PC-3 (cell line): ENCODE data around the gene DDOST. TPM values are rescaled to one million over a fixed set of nuclear protein-coding genes. Genes with fewer than 3 reads are reported as not detected.

Experiments
- ATAC-seq: fragments of 200-7000 bp; cut with Tn5 transposase; 2 replicates; pipeline ENCODE4 v1.9.1; 2020; ENCODE audit warnings: mild to moderate bottlenecking, moderate library complexity
- BruUV-seq: library from RNA; stranded (reverse); fragments of 400-500 nt; replicated peaks from 2 replicates; lab custom pipeline; 2021; lab: Mats Ljungman, UMichigan
- CTCF ChIA-PET: fragments of 300-600 bp; sonication (Branson Sonifier 250); formaldehyde crosslinking; loops from one replicate; lab custom pipeline; 2022; ENCODE audit warnings: antibody characterized with exemption; lab: Charles Lee
- POLR2A ChIA-PET: fragments of 300-600 bp; sonication (Branson Sonifier 250); formaldehyde crosslinking; loops from one replicate; lab custom pipeline; 2022; ENCODE audit warnings: antibody characterized with exemption; ENCODE audit not compliant: unreplicated experiment; lab: Charles Lee
- DNase-seq: peaks from one replicate; pipeline ENCODE4 v3.0.0-alpha.2; 2015
- H2AFZ ChIP-seq: fragments of 300-600 bp; sonication (generic); 2 replicates; pipeline ENCODE4 v1.6.0; 2016; ENCODE audit warnings: antibody characterized with exemption, low read length
- H3F3A ChIP-seq: fragments of 300-600 bp; sonication (generic); one replicate; pipeline ENCODE4 v1.6.0; 2017; ENCODE audit warnings: antibody characterized with exemption, low read length, control low read depth, mild to moderate bottlenecking; ENCODE audit not compliant: unreplicated experiment
- H3K27ac ChIP-seq: fragments of 300-600 bp; sonication (generic); 2 replicates; pipeline ENCODE4 v1.5.1; 2016; ENCODE audit warnings: mild to moderate bottlenecking, low read length
- H3K27me3 ChIP-seq: fragments of 300-600 bp; sonication (generic); 2 replicates; pipeline ENCODE4 v1.6.1; 2016; ENCODE audit warnings: low read length, mixed read lengths
- H3K36me3 ChIP-seq: fragments of 300-600 bp; sonication (generic); 2 replicates; pipeline ENCODE4 v1.6.1; 2016; ENCODE audit warnings: low read depth, mixed run types, low read length, mixed read lengths
- H3K4me1 ChIP-seq: fragments of 300-600 bp; sonication (generic); 2 replicates; pipeline ENCODE4 v1.5.1; 2016; ENCODE audit warnings: low read length; ENCODE audit not compliant: insufficient read depth
- H3K4me2 ChIP-seq: fragments of 300-600 bp; sonication (generic); 2 replicates; pipeline ENCODE4 v1.6.0; 2016; ENCODE audit warnings: low read length
- H3K4me3 ChIP-seq: fragments of 300-600 bp; sonication (generic); 2 replicates; pipeline ENCODE4 v1.5.1; 2016; ENCODE audit warnings: mild to moderate bottlenecking, low read length, mixed read lengths
- H3K79me2 ChIP-seq: fragments of 300-600 bp; sonication (generic); 2 replicates; pipeline ENCODE4 v1.6.1; 2017; ENCODE audit warnings: low read length, mixed read lengths
- H3K9ac ChIP-seq: fragments of 300-600 bp; sonication (generic); 2 replicates; pipeline ENCODE4 v1.6.0; 2016; ENCODE audit warnings: mild to moderate bottlenecking, low read length
- H3K9me2 ChIP-seq: fragments of 300-600 bp; sonication (generic); replicated peaks from 2 replicates; pipeline ENCODE4 v1.6.1; 2016; ENCODE audit warnings: mixed run types, low read length, mixed read lengths
- H3K9me3 ChIP-seq: fragments of 300-600 bp; sonication (generic); 2 replicates; pipeline ENCODE4 v1.6.1; 2016; ENCODE audit warnings: low read length, mixed read lengths
- H4K20me1 ChIP-seq: fragments of 300-600 bp; sonication (generic); 2 replicates; pipeline ENCODE4 v1.6.1; 2016; ENCODE audit warnings: low read length, mixed read lengths
- CTCF ChIP-seq: fragments of 300-600 bp; sonication (generic); conservative IDR thresholded peaks from 2 replicates; pipeline ENCODE4 v1.5.1; 2017; ENCODE audit warnings: antibody characterized with exemption, low read depth, mild to moderate bottlenecking, low read length
- EZH2 ChIP-seq: fragments of 300-600 bp; sonication (generic); IDR thresholded peaks from one replicate; pipeline ENCODE4 v1.6.1; 2017; ENCODE audit warnings: antibody characterized with exemption, mild to moderate bottlenecking, low read length; ENCODE audit not compliant: unreplicated experiment
- EZH2phosphoT487 ChIP-seq: fragments of 300-600 bp; sonication (generic); IDR thresholded peaks from 2 replicates; pipeline ENCODE4 v1.6.1; 2018; ENCODE audit warnings: mild to moderate bottlenecking, antibody characterized with exemption, low read length, borderline replicate concordance
- intact Hi-C: fragments of 100-400 bp; cut with micrococcal nuclease; formaldehyde crosslinking; loops from 2 replicates; pipeline ENCODE4 v1.9.0; 2023
- total RNA-seq: library from RNA; depleted of rRNA; stranded (reverse); fragments of >200 nt; gene quantifications from 2 replicates; pipeline ENCODE4 v1.2.3, GENCODE V29; 2014

The DDOST gene
- total RNA-seq, 1 experiment from 2014 or later, result 357 TPM

GRCh38 chr1:20618550-20618949 lies 42.6 kb downstream of the DDOST start:
- H3K4me1 ChIP-seq, result peaks cover 13% of the 10 kb centered on the region
- H3F3A ChIP-seq, result peaks cover 5% of the 10 kb centered on the region
- TF ChIP-seq EZH2 (no peak), EZH2phosphoT487 (no peak), CTCF (no peak)
- POLR2A ChIA-PET, result no interaction called here
- H3K36me3 ChIP-seq, result peaks cover 6% of the 10 kb centered on the region
- H3K27ac ChIP-seq, result no peak overlapping the region
- H3K27me3 ChIP-seq, result no peaks in the 10 kb centered on the region
- intact Hi-C loops, result no loop called here
- H3K4me2 ChIP-seq, result no peak overlapping the region
- H3K4me3 ChIP-seq, result no peak overlapping the region
- no peak overlapping the region for H3K9ac ChIP-seq
- ATAC-seq (no peak), DNase-seq (no peak)
- H3K79me2 ChIP-seq, result no peaks in the 10 kb centered on the region
- BruUV-seq, result no TSS peak
- no peaks in the 10 kb centered on the region for H3K9me3 ChIP-seq
- H2AFZ ChIP-seq, result no peak overlapping the region
- CTCF ChIA-PET, result no interaction called here
- no peaks in the 10 kb centered on the region for H4K20me1 ChIP-seq
- H3K9me2 ChIP-seq, result no peaks in the 10 kb centered on the region

GRCh38 chr1:20616847-20617487 lies 44.2 kb downstream of the DDOST start:
- CTCF ChIA-PET, result no interaction called here

GRCh38 chr1:20615946-20616846 lies 45.0 kb downstream of the DDOST start:
- H3K79me2 ChIP-seq, result no peaks in the 10 kb centered on the region
- DNase-seq, result no peak
- no peak for TF ChIP-seq CTCF
- TF ChIP-seq EZH2phosphoT487, result no peak
- TF ChIP-seq EZH2, result no peak
- no TSS peak for BruUV-seq
- no peaks in the 10 kb centered on the region for H3K9me2 ChIP-seq
- H3K4me2 ChIP-seq, result no peak overlapping the region
- no peak overlapping the region for H2AFZ ChIP-seq
- no peaks in the 10 kb centered on the region for H4K20me1 ChIP-seq
- H3K27ac ChIP-seq, result no peak overlapping the region
- ChIA-PET POLR2A (no interaction called here), CTCF (interaction anchor here (0.5 kb wide), 1 partner anchor 404 kb away, joined by 3 read pairs; no protein-coding TSS in a partner anchor)
- H3K4me1 ChIP-seq, result peaks cover 33% of the 10 kb centered on the region
- no peak overlapping the region for H3K9ac ChIP-seq
- H3K36me3 ChIP-seq, result peaks cover 6% of the 10 kb centered on the region
- no peaks in the 10 kb centered on the region for H3K27me3 ChIP-seq
- no peak overlapping the region for H3K4me3 ChIP-seq
- ATAC-seq, result no peak
- H3K9me3 ChIP-seq, result no peaks in the 10 kb centered on the region
- intact Hi-C loops, result no loop called here
- H3F3A ChIP-seq, result peaks cover 5% of the 10 kb centered on the region

More at GRCh38 chr1:20616847-20617487, 44.2 kb downstream of the DDOST start:
- Histone ChIP-seq H3K9ac (no peak overlapping the region), H3K36me3 (peaks cover 6% of the 10 kb centered on the region), H4K20me1 (no peaks in the 10 kb centered on the region), H3K79me2 (no peaks in the 10 kb centered on the region), H3K4me1 (peaks cover 25% of the 10 kb centered on the region), H3K27me3 (no peaks in the 10 kb centered on the region), H3K9me2 (no peaks in the 10 kb centered on the region), H3K4me3 (no peak overlapping the region), H3K27ac (no peak overlapping the region), H2AFZ (no peak overlapping the region), H3K9me3 (no peaks in the 10 kb centered on the region), H3K4me2 (no peak overlapping the region), H3F3A (peaks cover 5% of the 10 kb centered on the region)
- intact Hi-C loops, result no loop called here
- TF ChIP-seq EZH2phosphoT487, result no peak
- POLR2A ChIA-PET, result no interaction called here
- ATAC-seq (no peak), DNase-seq (no peak)
- BruUV-seq, result no TSS peak
